ENCODE data around the gene RAD51AP1. TPM values are rescaled to one million over a fixed set of nuclear protein-coding genes. Genes with fewer than 3 reads are reported as not detected.

Gene RAD51AP1
- total and polyA plus RNA-seq, 2 of the 8 experiments (the other 6 are each of a cell fraction or from before 2014, with no cell fraction given): 29.7 to 48.3 TPM

DNA sequence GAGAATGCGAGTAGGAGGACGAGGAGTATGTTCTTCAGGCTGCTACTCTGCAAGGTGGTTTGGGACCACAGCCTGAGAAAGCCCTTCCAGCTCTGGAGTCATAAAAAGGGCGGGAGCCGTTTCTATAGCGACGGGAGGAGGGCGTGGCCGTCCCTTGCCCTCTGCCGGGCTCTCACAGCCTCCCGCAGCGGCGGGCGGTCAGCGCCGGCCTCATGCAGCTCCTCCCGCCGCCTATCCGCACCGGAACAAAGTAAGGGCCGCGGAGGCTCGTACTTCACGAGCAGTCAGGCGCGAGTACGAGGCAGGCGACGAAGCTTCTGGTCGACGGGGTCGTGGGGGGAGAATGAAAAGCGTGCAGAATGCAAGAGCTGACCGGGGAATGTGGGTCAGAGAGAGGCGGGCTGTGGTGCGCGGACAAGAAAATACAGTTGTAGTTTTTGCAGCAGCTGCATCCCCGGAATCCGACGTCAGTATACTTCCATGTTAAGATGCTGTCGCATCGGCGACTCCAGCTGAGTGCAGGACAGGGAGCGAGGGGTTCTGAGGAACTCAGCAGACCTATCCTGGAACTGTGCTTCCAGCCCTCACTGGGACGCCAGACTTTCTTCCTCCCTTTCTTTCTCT is 23.5 kb downstream of the RAD51AP1 start, which contains the start of gene DYRK4:
TSS of gene DYRK4 (plus strand) at position 175 of the 624 bp plus-strand sequence. CDS start at position 213, 38 bp downstream.
- no peaks in the 10 kb centered on the region for H3K79me2 ChIP-seq (ENCODE audit: control insufficient read depth in 1 of 2, insufficient read depth in 2 of 2, low read length in 2 of 2)
- ChIA-PET POLR2A (ENCODE audit: partially characterized antibody) (interaction anchor here (0.8 to 2.6 kb wide), 11 partner anchors 9 to 248 kb away, joined by 3 to 10 read pairs (median 4); partner anchors contain the start of genes AKAP3, GALNT8, NDUFA9 and RAD51AP1), CTCF (ENCODE audit: partially characterized antibody) (interaction anchor here (0.6 to 1.8 kb wide), 6 partner anchors 18 to 298 kb away, joined by 3 to 4 read pairs (median 4); no protein-coding TSS in a partner anchor)
- H4K20me1 ChIP-seq (replicated peaks in 1 of 2; ENCODE audit: control insufficient read depth in 1 of 2, insufficient read depth in 2 of 2, low read length in 2 of 2): no peaks in the 10 kb centered on the region
- H3K4ac ChIP-seq (replicated peaks; ENCODE audit: insufficient read length, low read depth, low read length): no peak within 1 kb of the TSS
- peaks cover 1 to 15% (median 14%) of the 10 kb centered on the region in 4 experiments for H3K27me3 ChIP-seq (replicated peaks in 1 of 4; ENCODE audit: control insufficient read depth in 3 of 4, extremely low read depth in 1 of 4, insufficient read depth in 3 of 4, low read length in 3 of 4)
- peak within 1 kb of the TSS; percentile 39 for H4K91ac ChIP-seq (replicated peaks; ENCODE audit: insufficient read length, low read length)
- H3K4me3 ChIP-seq (ENCODE audit: extremely low read depth in 1 of 4, insufficient read depth in 2 of 4, low read depth in 3 of 4, low read length in 4 of 4): peak within 1 kb of the TSS; percentile 21 to 56 (median 44); a peak in 7 of 8 replicates
- H2AFZ ChIP-seq (ENCODE audit: low read length): peak within 1 kb of the TSS; percentile 92
- no peaks in the 10 kb centered on the region for H3K79me1 ChIP-seq (ENCODE audit: low read depth, low read length)
- H2BK120ac ChIP-seq (replicated peaks; ENCODE audit: low read depth, low read length): peak within 1 kb of the TSS; percentile 39
- DNase-seq (ENCODE audit: low read depth in 1 of 2, low spot score in 2 of 2): peak; percentile 72 to 93
- H2BK15ac ChIP-seq (ENCODE audit: low read length): peak within 1 kb of the TSS; percentile 31; the same call in 1 of the 2 replicates
- peaks cover 2 to 6% (median 4%) of the 10 kb centered on the region in 4 experiments for H3K4me1 ChIP-seq (replicated peaks in 1 of 4; ENCODE audit: control insufficient read depth in 3 of 4, insufficient read depth in 4 of 4, low read length in 3 of 4)
- H3K9me3 ChIP-seq (ENCODE audit: insufficient read depth in 2 of 2, low read depth in 1 of 2, low read length in 1 of 2): no peaks in the 10 kb centered on the region
- no peak within 1 kb of the TSS for H2BK5ac ChIP-seq (ENCODE audit: low read depth, low read length)
- H2AK5ac ChIP-seq (ENCODE audit: low read depth, low read length): peak within 1 kb of the TSS; percentile 56; the same call in 1 of the 2 replicates
- H4K5ac ChIP-seq (ENCODE audit: insufficient read length, low read depth, low read length): no peak within 1 kb of the TSS
- no peak within 1 kb of the TSS for H3K14ac ChIP-seq (ENCODE audit: insufficient read length)
- no peak within 1 kb of the TSS for H3K23ac ChIP-seq (ENCODE audit: insufficient read length)
- FAIRE-seq: peak; percentile 90
- no peak within 1 kb of the TSS for H2BK20ac ChIP-seq (ENCODE audit: low read length)
- H3K56ac ChIP-seq (replicated peaks; ENCODE audit: insufficient read length, low read depth, low read length): peak within 1 kb of the TSS; percentile 42
- peaks cover 4% of the 10 kb centered on the region; the same call in 1 of the 2 replicates for H3K23me2 ChIP-seq (ENCODE audit: low read depth, low read length)
- peak within 1 kb of the TSS; percentile 87 for H3K18ac ChIP-seq (ENCODE audit: extremely low read depth, low read length)
- peak within 1 kb of the TSS; percentile 72 to 74 for H3K4me2 ChIP-seq (ENCODE audit: insufficient read depth in 1 of 2, low read depth in 2 of 2, low read length in 2 of 2)
- H3K27ac ChIP-seq (ENCODE audit: low read depth, low read length): no peak within 1 kb of the TSS
- peak within 1 kb of the TSS; percentile 51 to 80 (median 76) for H3K9ac ChIP-seq (replicated peaks in 1 of 4; ENCODE audit: extremely low read depth in 1 of 4, low read depth in 3 of 4, low read length in 3 of 4)
- H3K36me3 ChIP-seq (ENCODE audit: control insufficient read depth in 2 of 4, insufficient read depth in 4 of 4, low read length in 3 of 4): peaks cover 2 to 18% (median 7%) of the 10 kb centered on the region in 4 experiments; a peak in 7 of 8 replicates
- 5% methylated on average over 38 of the region's 44 CpGs; no CpG with 5 or more reads in 1 of the 2 experiments for WGBS, 2 experiments (ENCODE audit: extremely low coverage in 1 of 2, insufficient coverage in 1 of 2, insufficient read length in 1 of 2, insufficient replicate concordance in 2 of 2, low coverage in 1 of 2, low lambda C conversion rate in 2 of 2, missing lambda C conversion rate in 1 of 2)
- H2BK12ac ChIP-seq (ENCODE audit: low read depth, low read length): peak within 1 kb of the TSS; percentile 82
- peak within 1 kb of the TSS; percentile 99; the same call in 1 of the 2 replicates for H4K8ac ChIP-seq (ENCODE audit: extremely low read depth, insufficient read depth, low read length)
- TF ChIP-seq HDAC2 (IDR thresholded peaks at IDR 0.05; ENCODE audit: borderline replicate concordance in 1 of 2, low read depth in 2 of 2, low read length in 2 of 2) (0 out of 4 replicates have a peak, but pooled peaks of 1 of the 2 experiments have one; percentile 58), YY1 (IDR thresholded peaks at IDR 0.05; ENCODE audit: low read depth, low read length) (0 out of 2 replicates have a peak, but pooled peaks have one; percentile 35), KDM1A (IDR thresholded peaks at IDR 0.05; ENCODE audit: borderline replicate concordance, low read length) (0 out of 2 replicates have a peak, but pooled peaks have one; percentile 38), SP4 (IDR thresholded peaks at IDR 0.05; ENCODE audit: low read length) (peak; percentile 68; the same call in 1 of the 2 replicates), CREB1 (IDR thresholded peaks at IDR 0.05) (no peak), HDAC6 (IDR thresholded peaks at IDR 0.05; ENCODE audit: low read depth, low read length) (no peak), TAF1 (IDR thresholded peaks at IDR 0.05; ENCODE audit: low read depth, low read length) (peak; percentile 87), POLR2A (IDR thresholded peaks at IDR 0.05; ENCODE audit: control extremely low read depth in 1 of 2, low read depth in 2 of 2, low read length in 2 of 2) (peak in 1 of 2 experiments; percentile 88; a peak in 2 of 3 replicates), BACH1 (IDR thresholded peaks at IDR 0.05; ENCODE audit: low read length) (no peak), TCF12 (IDR thresholded peaks at IDR 0.05; ENCODE audit: low read depth, low read length) (no peak), RBBP5 (IDR thresholded peaks at IDR 0.05; ENCODE audit: borderline replicate concordance, low read depth, low read length) (peak; percentile 75; the same call in 1 of the 2 replicates)
- TF ChIP-seq, protein P1, sequence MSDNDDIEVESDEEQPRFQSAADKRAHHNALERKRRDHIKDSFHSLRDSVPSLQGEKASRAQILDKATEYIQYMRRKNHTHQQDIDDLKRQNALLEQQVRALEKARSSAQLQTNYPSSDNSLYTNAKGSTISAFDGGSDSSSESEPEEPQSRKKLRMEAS (IDR thresholded peaks at IDR 0.05): peak; percentile 97
